Nucleus accumbens (tissue), 56 donors: ENCODE results near the gene CHST14.
"Not testable (repeated sequence)": the region's sequence is repeated elsewhere in the genome, so short reads cannot be mapped to it uniquely, and the experiment has no call there.

ENCODE experiments used
- DNase-seq, 56 donors: peaks; one replicate each; lab custom pipeline; 2025; lab: John Stamatoyannopoulos, UW

Gene CHST14

GRCh38 chr15:40440743-40441564 lies 29.8 kb upstream of the CHST14 start, which contains the start of gene BAHD1:
Gene BAHD1, plus strand, starts transcription at chr15:40440953. Its CDS starts 17,512 bp downstream, at chr15:40458465.
- DNase-seq, result peak; percentile 10 to 98 (median 95)

GRCh38 chr15:40441565-40442531 lies 28.9 kb upstream of the CHST14 start:
- DNase-seq, result peak in 11 of 56 donors; percentile 13 to 50 (median 33)

- DNase-seq, result no peak
Measured at GRCh38 chr15:40443255-40443654, 27.5 kb upstream of the CHST14 start.

GRCh38 chr15:40443846-40444245 lies 26.9 kb upstream of the CHST14 start:
- no peak for DNase-seq

- no peak for DNase-seq
Measured at GRCh38 chr15:40444736-40445135, 26.0 kb upstream of the CHST14 start.

- no peak for DNase-seq
Measured at GRCh38 chr15:40445421-40445922, 25.3 kb upstream of the CHST14 start.

- no peak for DNase-seq
Measured at GRCh38 chr15:40446144-40446543, 24.6 kb upstream of the CHST14 start.

GRCh38 chr15:40448354-40448753 lies 22.4 kb upstream of the CHST14 start:
- DNase-seq, result no peak

GRCh38 chr15:40449275-40449674 lies 21.5 kb upstream of the CHST14 start:
- no peak for DNase-seq

- DNase-seq, result no peak
Measured at GRCh38 chr15:40450047-40450446, 20.7 kb upstream of the CHST14 start.

- no peak for DNase-seq
Measured at GRCh38 chr15:40451527-40452158, 19.1 kb upstream of the CHST14 start.

GRCh38 chr15:40452296-40453090 lies 18.3 kb upstream of the CHST14 start:
- DNase-seq, result no peak

GRCh38 chr15:40453941-40454340 lies 16.8 kb upstream of the CHST14 start:
- not testable (repeated sequence) for DNase-seq

GRCh38 chr15:40454904-40455391 lies 15.8 kb upstream of the CHST14 start:
- peak in 1 of 56 donors; percentile 14 for DNase-seq

- peak in 1 of 56 donors; percentile 13 for DNase-seq
Measured at GRCh38 chr15:40456299-40456712, 14.5 kb upstream of the CHST14 start.

GRCh38 chr15:40456738-40457137 lies 14.0 kb upstream of the CHST14 start:
- no peak for DNase-seq

- no peak for DNase-seq
Measured at GRCh38 chr15:40458495-40459371, 12.1 kb upstream of the CHST14 start.

GRCh38 chr15:40459391-40460015 lies 11.3 kb upstream of the CHST14 start:
- DNase-seq, result no peak
